Subcutaneous adipose tissue (tissue), 4 donors: ENCODE data around the gene NRP2. TPM values are rescaled to one million over a fixed set of nuclear protein-coding genes. Genes with fewer than 3 reads are reported as not detected.

Experiments
- CTCF ChIP-seq: fragments of 450-650 bp; IDR thresholded peaks from one replicate; pipeline ENCODE4 v1.5.1; 2016; ENCODE audit warnings: low read depth, mild to moderate bottlenecking, control low read depth, antibody characterized with exemption, moderate library complexity
- total RNA-seq, 4 donors: library from RNA; depleted of rRNA; stranded (reverse); fragments of >200 nt; gene quantifications; one replicate each; pipeline ENCODE4 v1.1.0, GENCODE V29; 2016

The NRP2 gene
- total RNA-seq, 4 donors from 2014 or later, result 29.2 to 70.9 (median 56.1) TPM

DNA sequence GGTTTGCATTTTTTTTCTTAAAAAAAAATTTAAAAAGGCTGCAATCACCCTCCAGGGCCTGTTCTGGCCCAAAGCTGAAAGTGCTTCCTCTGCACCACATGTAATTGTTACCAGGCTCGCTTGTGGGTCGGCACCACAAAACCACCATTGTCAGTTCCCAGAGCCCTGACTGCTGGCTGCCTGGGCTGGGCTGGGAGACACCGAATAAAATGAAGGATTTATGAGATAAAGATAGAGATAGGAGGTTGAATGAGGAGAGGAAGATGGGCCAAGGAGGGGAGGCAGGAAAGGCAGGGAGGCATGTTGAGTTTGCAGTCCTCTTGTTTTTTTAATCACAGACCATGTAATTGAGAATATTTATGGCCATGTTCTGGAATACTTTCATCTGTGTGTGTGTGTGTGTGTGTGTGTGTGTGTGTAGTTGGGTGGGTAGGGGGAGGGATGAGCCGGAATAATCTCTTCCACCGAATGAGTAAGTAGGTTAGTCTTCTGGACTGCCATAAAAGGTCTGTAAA lies 14.7 kb downstream of the NRP2 start:
- TF ChIP-seq CTCF, result no peak

GRCh38 chr2:205698286-205699268 lies 16.3 kb downstream of the NRP2 start:
- TF ChIP-seq CTCF, result no peak

DNA sequence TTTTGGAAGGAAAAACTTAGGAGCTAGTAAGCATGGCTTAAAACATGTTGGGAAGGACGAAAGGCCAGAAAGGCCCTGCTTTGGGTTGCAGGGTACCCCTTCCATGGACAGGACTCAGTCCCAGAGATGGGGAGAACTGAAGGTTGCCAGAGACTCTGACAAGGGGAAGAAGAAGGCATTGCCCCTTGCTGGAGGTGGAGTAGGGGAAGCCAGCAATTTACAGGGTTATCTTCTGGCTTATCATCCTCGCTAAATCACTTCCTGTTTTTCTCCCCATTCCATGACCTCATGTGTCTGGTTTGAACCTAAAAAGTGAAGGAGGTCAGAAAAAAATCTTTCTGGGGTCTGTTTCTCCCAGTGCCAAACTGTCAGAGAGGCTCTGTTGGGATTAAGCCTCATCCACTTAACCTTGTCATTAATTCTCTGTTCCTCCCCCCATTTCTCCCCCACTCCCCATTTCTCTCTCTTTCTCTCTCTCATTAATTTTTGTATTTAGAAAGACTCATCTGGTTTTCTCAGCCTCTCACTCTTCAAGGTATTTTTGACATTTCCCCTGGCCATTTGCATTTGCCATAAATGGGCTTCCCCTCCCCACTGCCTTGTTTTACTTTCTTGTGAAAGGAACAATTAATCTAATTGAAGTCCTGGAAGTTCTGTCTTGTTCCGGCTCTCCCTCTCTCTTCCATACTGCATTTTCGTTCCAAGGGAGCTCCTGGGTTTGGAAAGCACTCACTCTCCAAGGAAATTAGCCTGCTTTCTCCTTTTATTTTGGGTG lies 17.4 kb downstream of the NRP2 start:
- no peak for TF ChIP-seq CTCF

GRCh38 chr2:205700331-205701132 lies 18.2 kb downstream of the NRP2 start:
- TF ChIP-seq CTCF, result no peak

DNA sequence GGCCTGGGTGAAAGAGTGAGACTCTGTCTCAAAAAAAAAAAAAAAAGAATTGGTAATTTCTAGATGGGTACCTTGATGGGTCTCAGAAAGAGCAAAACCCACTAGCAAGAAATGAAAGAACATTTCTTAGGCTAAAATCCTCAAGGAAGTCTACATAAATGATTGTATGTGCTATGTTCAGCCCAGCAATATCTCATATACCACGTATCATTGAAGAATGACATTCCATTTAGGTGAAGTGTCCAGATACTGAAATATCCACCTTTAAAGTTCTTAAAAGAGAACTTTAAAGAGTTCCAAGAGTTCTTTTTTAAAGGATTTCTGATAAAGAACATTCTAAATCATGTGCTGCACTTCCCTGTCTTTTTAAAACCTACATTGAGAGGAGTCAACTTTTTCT lies 19.2 kb downstream of the NRP2 start:
- no peak for TF ChIP-seq CTCF

DNA sequence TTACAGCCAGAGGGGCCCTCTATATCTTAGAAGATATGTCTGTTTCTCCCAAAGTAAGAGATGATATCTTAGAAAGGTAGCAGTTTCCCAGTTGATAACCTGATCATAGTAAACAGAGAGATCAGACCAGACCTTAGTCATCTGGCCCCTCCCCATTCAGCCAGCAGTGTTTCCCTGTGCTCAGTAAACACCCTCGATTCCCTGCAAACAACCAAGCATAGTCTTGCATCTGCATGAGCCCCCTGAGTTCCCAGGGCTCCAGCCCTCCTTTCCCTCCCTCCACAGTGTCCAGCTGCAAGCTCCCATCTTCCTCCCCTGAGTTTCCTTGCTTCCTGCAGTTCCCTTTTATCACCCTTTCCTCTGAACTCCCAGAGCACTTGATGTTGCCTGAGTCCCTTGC lies 20.3 kb downstream of the NRP2 start:
- no peak for TF ChIP-seq CTCF
